HCT116 (cell line): ENCODE results near the gene PRR29. TPM values are rescaled to one million over a fixed set of nuclear protein-coding genes. Genes with fewer than 3 reads are reported as not detected.

ENCODE experiments used
- ATAC-seq: fragments of 200-7000 bp; cut with Tn5 transposase; 2 replicates; pipeline ENCODE4 v1.9.1; 2020; ENCODE audit warnings: mild to moderate bottlenecking, moderate library complexity
- BruUV-seq: library from RNA; stranded (reverse); fragments of 400-500 nt; replicated peaks from 2 replicates; lab custom pipeline; 2021; lab: Mats Ljungman, UMichigan
- CTCF ChIA-PET: fragments of 300-600 bp; sonication (Branson Sonifier 250); formaldehyde crosslinking; loops from one replicate; lab custom pipeline; 2021; ENCODE audit warnings: antibody characterized with exemption; lab: Charles Lee
- POLR2A ChIA-PET: fragments of 300-600, 350-600 bp; sonication (Branson Sonifier 250); formaldehyde crosslinking; loops from one replicate; lab custom pipeline; 2021; ENCODE audit warnings: antibody characterized with exemption; lab: Charles Lee
- RAD21 ChIA-PET, 2 experiments: fragments of 300-600 bp; sonication (Branson Sonifier 250); formaldehyde crosslinking; loops; one replicate each; lab custom pipeline; 2023; ENCODE audit warnings: low total read pairs in 2 of 2; ENCODE audit not compliant: uncharacterized antibody in 2 of 2, unreplicated experiment in 2 of 2, low non-redundant PET in 1 of 2; lab: Charles Lee
- DNase-seq: peaks from one replicate; pipeline ENCODE4 v3.0.0-alpha.2; 2010; ENCODE audit warnings: low read depth, low spot score
- H2AFZ ChIP-seq: fragments of 200-600 bp; shearing (Covaris generic), sonication (generic); 2 replicates; pipeline ENCODE4 v1.6.1; 2017; ENCODE audit warnings: low read depth, mixed run types, mixed read lengths, antibody characterized with exemption, low read length; ENCODE audit not compliant: poor library complexity, severe bottlenecking
- H3K27ac ChIP-seq: 2 replicates; pipeline ENCODE4 v1.5.1; 2012; ENCODE audit warnings: low read depth, low read length
- H3K27me3 ChIP-seq: fragments of 200-600 bp; sonication (generic); 2 replicates; pipeline ENCODE4 v1.6.1; 2016; ENCODE audit warnings: mixed run types, low read length, mixed read lengths; ENCODE audit not compliant: insufficient read depth
- H3K36me3 ChIP-seq, 2 experiments: fragments of 200-500 bp in 1 of 2; fragments of 200-600 bp in 1 of 2; sonication (Bioruptor generic) in 1 of 2; sonication (generic) in 1 of 2; 2 replicates each; pipeline versions ENCODE4 v1.5.1 to v1.6.1; 2014 to 2016; ENCODE audit warnings: low read length in 2 of 2, inconsistent platforms in 1 of 2, mixed read lengths in 1 of 2, mixed run types in 1 of 2; ENCODE audit not compliant: insufficient read depth in 2 of 2, control insufficient read depth in 1 of 2
- H3K4me1 ChIP-seq, 2 experiments: fragments of 200-600 bp in 1 of 2; sonication (generic) in 1 of 2; 2 replicates each; pipeline versions ENCODE4 v1.5.1 to v1.6.1; 2012 to 2017; ENCODE audit warnings: low read length in 2 of 2, inconsistent platforms in 1 of 2, mild to moderate bottlenecking in 1 of 2, mixed read lengths in 1 of 2, mixed run types in 1 of 2, moderate library complexity in 1 of 2; ENCODE audit not compliant: insufficient read depth in 2 of 2, control insufficient read depth in 1 of 2
- H3K4me2 ChIP-seq: fragments of 200-600 bp; sonication (generic); 2 replicates; pipeline ENCODE4 v1.6.1; 2017; ENCODE audit warnings: mixed run types, low read length, mixed read lengths
- H3K4me3 ChIP-seq, 2 experiments: fragments of 200-600 bp in 1 of 2; sonication (generic) in 1 of 2; replicated peaks in 1 of 2; 2 replicates each; pipeline ENCODE4 v1.5.1; 2011 to 2016; ENCODE audit warnings: low read length in 2 of 2, control low read depth in 1 of 2, low read depth in 1 of 2, mild to moderate bottlenecking in 1 of 2, mixed read lengths in 1 of 2, mixed run types in 1 of 2
- H3K79me2 ChIP-seq: fragments of 200-600 bp; sonication (generic); 2 replicates; pipeline ENCODE4 v1.6.1; 2017; ENCODE audit warnings: mild to moderate bottlenecking, mixed run types, low read length, moderate library complexity, mixed read lengths; ENCODE audit not compliant: insufficient read depth
- H3K9ac ChIP-seq: fragments of 200-600 bp; sonication (generic); 2 replicates; pipeline ENCODE4 v1.6.1; 2016; ENCODE audit warnings: low read length, mixed read lengths
- H3K9me2 ChIP-seq: fragments of 200-600 bp; sonication (generic), shearing (Covaris generic); 2 replicates; pipeline ENCODE4 v1.6.1; 2017; ENCODE audit warnings: mixed run types, mild to moderate bottlenecking, moderate library complexity; ENCODE audit not compliant: insufficient read depth
- H3K9me3 ChIP-seq, 2 experiments: fragments of 200-500 bp in 1 of 2; fragments of 200-600 bp in 1 of 2; sonication (Bioruptor generic) in 1 of 2; sonication (generic) in 1 of 2; 2 replicates each; pipeline ENCODE4 v1.6.1; 2014 to 2017; ENCODE audit warnings: low read length in 2 of 2, mixed read lengths in 2 of 2, inconsistent platforms in 1 of 2, low read depth in 1 of 2, mild to moderate bottlenecking in 1 of 2, mixed run types in 1 of 2, moderate library complexity in 1 of 2; ENCODE audit not compliant: control insufficient read depth in 1 of 2, insufficient read depth in 1 of 2
- H4K20me1 ChIP-seq: fragments of 200-600 bp; sonication (generic), shearing (Covaris generic); 2 replicates; pipeline ENCODE4 v1.6.1; 2017; ENCODE audit warnings: mixed run types, mild to moderate bottlenecking, moderate library complexity; ENCODE audit not compliant: insufficient read depth
- CBX3 ChIP-seq: IDR thresholded peaks from 2 replicates; pipeline ENCODE4 v1.6.1; 2012; ENCODE audit warnings: low read depth
- CTCF ChIP-seq, 3 experiments: fragments of 200-600 bp in 1 of 3; sonication (generic) in 1 of 3; IDR thresholded peaks in 2 of 3; conservative IDR thresholded peaks in 1 of 3; 2 replicates each; pipeline ENCODE4 v1.5.1; 2012 to 2017; ENCODE audit warnings: low read depth in 2 of 3, low read length in 2 of 3, antibody characterized with exemption in 1 of 3, borderline replicate concordance in 1 of 3, control low read depth in 1 of 3, mild to moderate bottlenecking in 1 of 3, mixed read lengths in 1 of 3, mixed run types in 1 of 3, moderate library complexity in 1 of 3; ENCODE audit not compliant: insufficient read depth in 1 of 3
- EGR1 ChIP-seq: IDR thresholded peaks from 2 replicates; pipeline ENCODE4 v1.6.1; 2012; ENCODE audit warnings: low read depth
- ELF1 ChIP-seq: IDR thresholded peaks from 2 replicates; pipeline ENCODE4 v1.6.1; 2012; ENCODE audit warnings: low read depth, borderline replicate concordance
- EZH2phosphoT487 ChIP-seq: fragments of 200-600 bp; IDR thresholded peaks from 2 replicates; pipeline ENCODE4 v1.6.1; 2018; ENCODE audit warnings: antibody characterized with exemption, borderline replicate concordance
- FOSL1 ChIP-seq: IDR thresholded peaks from 2 replicates; pipeline ENCODE4 v1.6.1; 2012; ENCODE audit warnings: low read depth
- POLR2A ChIP-seq: IDR thresholded peaks from 2 replicates; pipeline ENCODE4 v1.7.0; 2011; ENCODE audit warnings: borderline replicate concordance; ENCODE audit not compliant: insufficient read depth, insufficient read length; ENCODE audit errors: extremely low read depth
- REST ChIP-seq: IDR thresholded peaks from 2 replicates; pipeline ENCODE4 v1.6.1; 2012; ENCODE audit warnings: low read depth
- SIN3A ChIP-seq: IDR thresholded peaks from 2 replicates; pipeline ENCODE4 v1.6.1; 2012; ENCODE audit warnings: low read depth
- SP1 ChIP-seq: IDR thresholded peaks from 2 replicates; pipeline ENCODE4 v1.6.1; 2012; ENCODE audit warnings: low read depth
- ZFX ChIP-seq: fragments of 450-650 bp; IDR thresholded peaks from 2 replicates; pipeline ENCODE4 v1.6.1; 2017
- intact Hi-C: fragments of 100-400 bp; cut with micrococcal nuclease; formaldehyde crosslinking; loops from 2 replicates; pipeline ENCODE4 v1.10.0; 2022
- total RNA-seq: library from RNA; stranded (reverse); gene quantifications from one replicate; pipeline ENCODE4 v1.2.1, GENCODE V29; 2021; ENCODE audit not compliant: unreplicated experiment
- TF ChIP-seq, protein P1 (sequence below): IDR thresholded peaks from 2 replicates; pipeline ENCODE4 v1.6.1; 2012

PRR29 gene
- total RNA-seq, 1 experiment from 2014 or later, result not detected

DNA sequence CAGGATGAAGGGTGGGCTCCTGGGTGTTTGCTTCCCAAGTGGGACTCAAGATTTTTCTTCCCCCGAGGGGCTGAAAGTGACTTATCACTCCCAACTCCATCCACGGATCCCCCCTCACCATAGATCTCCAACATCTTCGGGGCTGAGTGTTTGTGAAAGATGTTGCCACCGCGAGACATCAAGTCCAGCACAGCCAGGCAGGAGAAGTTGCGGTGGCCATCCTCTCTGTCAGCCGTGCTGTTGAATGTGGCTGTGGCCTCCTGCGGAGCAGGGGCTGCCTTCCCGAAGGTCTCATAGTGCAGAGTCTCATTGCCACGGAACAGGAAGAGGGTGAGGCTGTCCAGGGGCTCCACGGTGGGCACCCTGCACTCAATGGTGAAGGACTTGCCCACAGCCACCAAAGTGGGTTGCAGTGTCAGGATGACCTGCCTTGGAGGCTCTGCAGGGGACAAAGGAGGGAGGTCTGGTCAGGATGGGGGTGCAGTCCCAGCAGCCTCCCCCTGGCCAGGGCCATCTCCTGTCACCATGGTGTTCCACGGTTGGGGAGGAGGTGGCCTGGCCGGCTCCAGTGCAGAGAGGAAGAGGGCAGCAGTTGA is 5.5 kb downstream of the PRR29 start (continued):
- TF ChIP-seq SP1 (no peak), CBX3 (no peak), ELF1 (no peak), FOSL1 (no peak), SIN3A (no peak), ZFX (no peak), POLR2A (no peak), REST (no peak)
- TF ChIP-seq, protein P1, sequence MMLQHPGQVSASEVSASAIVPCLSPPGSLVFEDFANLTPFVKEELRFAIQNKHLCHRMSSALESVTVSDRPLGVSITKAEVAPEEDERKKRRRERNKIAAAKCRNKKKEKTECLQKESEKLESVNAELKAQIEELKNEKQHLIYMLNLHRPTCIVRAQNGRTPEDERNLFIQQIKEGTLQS, result no peak

DNA sequence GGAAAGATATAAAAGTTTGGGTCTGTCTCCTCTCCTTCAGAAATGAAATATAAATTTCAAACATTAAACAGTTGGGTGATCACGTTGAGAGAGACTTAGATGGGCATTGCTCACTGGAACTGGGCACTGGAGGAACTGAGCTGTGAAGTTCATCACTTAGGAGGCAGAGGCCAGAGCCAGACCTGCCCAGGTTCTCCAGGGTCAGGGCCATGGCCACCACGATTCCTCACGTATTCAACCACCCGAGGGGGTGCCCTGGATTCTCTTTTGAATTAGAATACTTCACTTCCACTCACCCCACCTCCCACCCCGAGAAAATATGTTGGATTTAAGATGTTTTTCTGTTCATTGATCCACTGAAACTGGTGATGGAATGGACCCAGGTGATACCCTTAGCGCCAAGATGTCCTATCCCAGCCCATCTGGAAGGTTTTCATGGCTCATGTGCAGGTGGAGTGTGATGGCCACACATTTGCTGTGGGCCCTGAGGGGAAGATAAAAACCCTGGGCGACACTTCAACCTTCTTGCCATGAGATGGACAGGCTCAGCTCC is 6.1 kb downstream of the PRR29 start:
- Histone ChIP-seq H3K79me2 (no peaks in the 10 kb centered on the region), H3K27me3 (no peaks in the 10 kb centered on the region), H3K9ac (no peak overlapping the region), H4K20me1 (no peaks in the 10 kb centered on the region), H3K36me3 (no peaks in the 10 kb centered on the region), H3K9me2 (no peaks in the 10 kb centered on the region), H3K9me3 (no peaks in the 10 kb centered on the region), H3K4me1 (peaks cover 14 to 36% of the 10 kb centered on the region in 2 experiments), H2AFZ (no peak overlapping the region), H3K27ac (no peak overlapping the region), H3K4me3 (no peak overlapping the region), H3K4me2 (no peak overlapping the region)
- ChIA-PET POLR2A (no interaction called here), RAD21 (no interaction called here), CTCF (interaction anchor here (3.1 kb wide), 1 partner anchor 22 kb away, joined by 18 read pairs; no protein-coding TSS in a partner anchor)
- intact Hi-C loops, result no loop called here
- TF ChIP-seq POLR2A (no peak), EZH2phosphoT487 (no peak), CTCF (IDR thresholded peaks at IDR 0.05 in 2 of 3, conservative IDR thresholded peaks at IDR 0.05 in 1 of 3; ENCODE audit: borderline replicate concordance in 1 of 3, insufficient read depth in 1 of 3, low read depth in 2 of 3, low read length in 2 of 3) (no peak), EGR1 (no peak), FOSL1 (no peak)
- DNase-seq, result no peak
- no TSS peak for BruUV-seq
- ATAC-seq, result no peak
